ENCODE measurements around the gene AQP1. TPM values are rescaled to one million over a fixed set of nuclear protein-coding genes. Genes with fewer than 3 reads are reported as not detected.

The AQP1 gene
- total RNA-seq, 2 experiments from 2014 or later, result not detected

GRCh38 chr7:30973791-30974604 is 62.3 kb downstream of the AQP1 start:
- H3K4me3 ChIP-seq (ENCODE audit: low read depth, low read length, poor library complexity, severe bottlenecking), result no peak overlapping the region
- peak overlapping the region; percentile 28; the same call in 1 of the 2 replicates for H3K4me2 ChIP-seq (ENCODE audit: low read length)
- H3K4me1 ChIP-seq (ENCODE audit: insufficient read depth, low read length, poor library complexity, severe bottlenecking), result peaks cover 46% of the 10 kb centered on the region
- peak overlapping the region; percentile 29 for H3K27ac ChIP-seq (ENCODE audit: low read depth, low read length, poor library complexity, severe bottlenecking)
- no peaks in the 10 kb centered on the region for H3K9me3 ChIP-seq (ENCODE audit: low read length)
- ChIA-PET CTCF (ENCODE audit: unreplicated experiment) (interaction anchor here (0.6 to 1.3 kb wide), 5 partner anchors 10 to 203 kb away, joined by 3 to 4 read pairs (median 3); partner anchors contain the start of gene GHRHR), POLR2A (interaction anchor here (0.8 to 1.7 kb wide), 5 partner anchors 11 to 175 kb away, joined by 3 to 6 read pairs (median 4); no protein-coding TSS in a partner anchor)
- TF ChIP-seq EZH2phosphoT487 (IDR thresholded peaks at IDR 0.05; ENCODE audit: borderline replicate concordance, low read depth, low read length) (no peak), CTCF (conservative IDR thresholded peaks at IDR 0.05; ENCODE audit: low read length) (no peak)
- intact Hi-C loops (cut with micrococcal nuclease; ENCODE audit: unreplicated experiment), result loop anchor here (1.0 kb wide), 1 partner anchor 36 kb away; no protein-coding TSS in a partner anchor
- H2AFZ ChIP-seq (ENCODE audit: low read length), result peak overlapping the region; percentile 46
- H3K36me3 ChIP-seq (ENCODE audit: insufficient read depth, low read length), result no peaks in the 10 kb centered on the region
- no TSS peak for BruUV-seq (replicated peaks)
- no peak for DNase-seq (ENCODE audit: low spot score)
- H3K79me2 ChIP-seq (ENCODE audit: insufficient read depth, low read depth, low read length), result no peaks in the 10 kb centered on the region
- no peaks in the 10 kb centered on the region for H4K20me1 ChIP-seq (ENCODE audit: insufficient read depth, low read length)
- H3K9me2 ChIP-seq (ENCODE audit: insufficient read depth, low read length), result no peaks in the 10 kb centered on the region

GRCh38 chr7:30974605-30975255 is 63.1 kb downstream of the AQP1 start:
- BruUV-seq (replicated peaks), result no TSS peak
- POLR2A ChIA-PET, result interaction anchor here (0.8 to 1.7 kb wide), 2 partner anchors 12 to 15 kb away, joined by 3 to 6 read pairs; no protein-coding TSS in a partner anchor
- H3K79me2 ChIP-seq (ENCODE audit: insufficient read depth, low read depth, low read length), result no peaks in the 10 kb centered on the region
- TF ChIP-seq CTCF (conservative IDR thresholded peaks at IDR 0.05; ENCODE audit: low read length) (peak; percentile 82), EZH2phosphoT487 (IDR thresholded peaks at IDR 0.05; ENCODE audit: borderline replicate concordance, low read depth, low read length) (no peak)
- peak; percentile 79 for DNase-seq (ENCODE audit: low spot score)
- H4K20me1 ChIP-seq (ENCODE audit: insufficient read depth, low read length), result no peaks in the 10 kb centered on the region
- H3K27ac ChIP-seq (ENCODE audit: low read depth, low read length, poor library complexity, severe bottlenecking), result peak overlapping the region; percentile 29
- no peaks in the 10 kb centered on the region for H3K36me3 ChIP-seq (ENCODE audit: insufficient read depth, low read length)
- H3K9me2 ChIP-seq (ENCODE audit: insufficient read depth, low read length), result no peaks in the 10 kb centered on the region
- peaks cover 46% of the 10 kb centered on the region for H3K4me1 ChIP-seq (ENCODE audit: insufficient read depth, low read length, poor library complexity, severe bottlenecking)
- peak overlapping the region; percentile 28 for H3K4me2 ChIP-seq (ENCODE audit: low read length)
- H3K4me3 ChIP-seq (ENCODE audit: low read depth, low read length, poor library complexity, severe bottlenecking), result no peak overlapping the region
- H3K9me3 ChIP-seq (ENCODE audit: low read length), result no peaks in the 10 kb centered on the region
- CTCF ChIA-PET (ENCODE audit: unreplicated experiment), result interaction anchor here (0.6 to 1.3 kb wide), 4 partner anchors 9 to 203 kb away, joined by 3 to 4 read pairs (median 4); no protein-coding TSS in a partner anchor
- intact Hi-C loops (cut with micrococcal nuclease; ENCODE audit: unreplicated experiment), result loop anchor here (1.0 kb wide), 1 partner anchor 36 kb away; no protein-coding TSS in a partner anchor
- peak overlapping the region; percentile 46 for H2AFZ ChIP-seq (ENCODE audit: low read length)

Other genes starting within 250 kb of the AQP1 start
- gene CRHR2, start 229.4 kb upstream of the AQP1 start, total RNA-seq (2014; rRNA removed; shearing (Covaris generic)), result not detected in 2 replicates
- gene CRHR2, start 229.4 kb upstream of the AQP1 start, total RNA-seq (2022), result not detected in 2 replicates
- gene INMT, start 159.7 kb upstream of the AQP1 start, total RNA-seq (2014; rRNA removed; shearing (Covaris generic)), result not detected in 2 replicates
- gene INMT, start 159.7 kb upstream of the AQP1 start, total RNA-seq (2022), result 0.15 and 0.32 TPM in 2 replicates
- gene MINDY4, start 140.4 kb upstream of the AQP1 start, total RNA-seq (2014; rRNA removed; shearing (Covaris generic)), result not detected in 2 replicates
- 0.86 and 1.4 TPM in 2 replicates for gene MINDY4, start 140.4 kb upstream of the AQP1 start, total RNA-seq (2022)
- not detected in 2 replicates for gene GHRHR, start 52.1 kb downstream of the AQP1 start, total RNA-seq (2014; rRNA removed; shearing (Covaris generic))
- gene GHRHR, start 52.1 kb downstream of the AQP1 start, total RNA-seq (2022), result not detected in 2 replicates
- not detected in 2 replicates for gene ADCYAP1R1, start 140.5 kb downstream of the AQP1 start, total RNA-seq (2014; rRNA removed; shearing (Covaris generic))
- not detected in 2 replicates for gene ADCYAP1R1, start 140.5 kb downstream of the AQP1 start, total RNA-seq (2022)

All from OCI-LY7 (cell line).